ENCODE data around the gene TBCEL.
"Not testable (repeated sequence)": the region's sequence is repeated elsewhere in the genome, so short reads cannot be mapped to it uniquely, and the experiment has no call there.

Gene TBCEL

DNA sequence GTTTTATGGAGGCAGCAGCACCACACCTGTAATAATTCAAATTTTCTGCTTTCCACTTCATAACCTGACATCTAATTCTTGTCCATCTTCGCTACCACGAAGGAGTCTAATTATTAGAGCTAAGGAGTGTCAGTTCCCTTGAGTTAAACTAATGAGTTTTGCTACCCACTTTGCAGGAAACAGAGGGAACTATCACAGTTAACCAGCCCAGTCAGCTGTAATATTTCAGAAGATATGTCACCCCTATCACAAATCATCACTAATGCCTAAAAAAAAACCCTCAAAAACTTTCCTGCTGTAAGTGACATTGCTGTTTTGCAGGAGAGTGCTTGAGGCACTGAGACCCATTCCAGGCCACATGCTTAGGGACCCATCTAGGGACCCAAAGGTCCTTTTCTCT is 85.6 kb downstream of the TBCEL start:
- no peak for DNase-seq

DNA sequence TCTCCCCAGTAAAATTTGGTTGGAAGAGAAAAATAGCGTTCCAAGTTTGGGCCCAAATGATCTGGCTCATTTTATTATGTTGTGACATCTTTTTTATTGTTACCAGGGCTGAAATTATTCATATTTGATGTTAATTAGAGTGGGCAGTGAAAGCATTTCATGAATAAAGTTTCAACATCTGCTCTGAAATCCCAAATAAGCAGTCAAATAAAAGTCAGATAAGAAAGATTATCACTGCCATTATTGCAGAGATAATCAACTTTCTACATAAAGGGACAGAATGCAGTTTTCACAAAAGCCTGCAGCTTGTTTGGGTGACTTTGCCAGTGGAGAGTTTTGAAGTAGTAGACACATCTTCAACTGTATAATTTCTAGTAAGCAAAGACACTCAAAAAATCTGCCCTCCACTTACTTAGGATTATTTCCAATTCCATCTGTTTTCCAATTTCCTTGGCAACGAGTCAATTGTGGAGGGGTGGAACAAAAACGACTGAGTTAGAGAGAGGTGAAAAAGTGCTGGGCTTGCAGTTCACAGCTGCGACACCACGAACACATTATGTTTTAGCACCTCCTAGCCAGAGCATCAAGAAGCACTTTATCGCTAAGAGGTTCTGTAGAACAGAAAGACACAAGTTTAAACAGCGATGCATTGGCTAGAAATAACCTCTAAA is 86.1 kb downstream of the TBCEL start:
- no peak for DNase-seq

DNA sequence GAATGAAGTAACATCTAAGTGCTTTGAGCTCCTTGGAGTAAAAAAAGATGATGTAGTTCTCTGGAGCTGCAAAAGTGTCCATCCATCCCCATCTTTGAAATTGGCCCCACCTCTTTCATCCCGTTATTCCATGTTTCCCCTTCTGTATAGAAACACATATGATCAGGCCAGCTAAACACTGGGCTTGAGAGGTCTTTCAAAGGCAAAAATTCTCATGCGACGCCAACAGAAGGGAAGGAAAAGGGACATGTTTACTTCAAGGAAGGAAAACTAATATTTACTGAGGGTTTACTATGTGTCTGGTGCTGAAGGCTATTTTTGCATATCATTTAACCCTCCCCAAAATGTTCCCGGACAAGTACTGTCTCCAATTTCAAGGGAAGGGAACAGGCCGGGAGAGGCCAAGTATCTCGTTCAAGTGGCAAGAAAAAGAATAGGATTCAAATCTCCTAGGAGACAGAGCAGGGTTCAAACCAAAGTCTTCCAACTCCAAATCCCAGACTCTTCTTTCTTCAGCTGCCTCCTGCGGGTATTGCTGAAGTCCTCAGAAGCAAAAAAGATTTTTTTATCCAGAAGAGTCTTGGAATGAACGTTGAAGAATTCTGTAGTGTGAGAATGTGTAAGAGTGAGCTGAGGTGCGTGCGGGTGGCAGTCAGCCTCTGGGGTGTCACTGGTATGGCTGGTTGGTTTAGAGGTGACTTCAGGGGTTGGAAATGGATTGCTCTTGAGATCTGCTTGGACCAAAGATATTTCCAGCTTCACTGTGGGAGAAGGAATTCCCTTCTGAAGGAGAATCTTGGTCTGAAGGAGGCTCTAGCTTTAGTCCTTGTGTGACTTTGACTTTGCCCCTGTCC is 87.2 kb downstream of the TBCEL start:
- no peak for DNase-seq

DNA sequence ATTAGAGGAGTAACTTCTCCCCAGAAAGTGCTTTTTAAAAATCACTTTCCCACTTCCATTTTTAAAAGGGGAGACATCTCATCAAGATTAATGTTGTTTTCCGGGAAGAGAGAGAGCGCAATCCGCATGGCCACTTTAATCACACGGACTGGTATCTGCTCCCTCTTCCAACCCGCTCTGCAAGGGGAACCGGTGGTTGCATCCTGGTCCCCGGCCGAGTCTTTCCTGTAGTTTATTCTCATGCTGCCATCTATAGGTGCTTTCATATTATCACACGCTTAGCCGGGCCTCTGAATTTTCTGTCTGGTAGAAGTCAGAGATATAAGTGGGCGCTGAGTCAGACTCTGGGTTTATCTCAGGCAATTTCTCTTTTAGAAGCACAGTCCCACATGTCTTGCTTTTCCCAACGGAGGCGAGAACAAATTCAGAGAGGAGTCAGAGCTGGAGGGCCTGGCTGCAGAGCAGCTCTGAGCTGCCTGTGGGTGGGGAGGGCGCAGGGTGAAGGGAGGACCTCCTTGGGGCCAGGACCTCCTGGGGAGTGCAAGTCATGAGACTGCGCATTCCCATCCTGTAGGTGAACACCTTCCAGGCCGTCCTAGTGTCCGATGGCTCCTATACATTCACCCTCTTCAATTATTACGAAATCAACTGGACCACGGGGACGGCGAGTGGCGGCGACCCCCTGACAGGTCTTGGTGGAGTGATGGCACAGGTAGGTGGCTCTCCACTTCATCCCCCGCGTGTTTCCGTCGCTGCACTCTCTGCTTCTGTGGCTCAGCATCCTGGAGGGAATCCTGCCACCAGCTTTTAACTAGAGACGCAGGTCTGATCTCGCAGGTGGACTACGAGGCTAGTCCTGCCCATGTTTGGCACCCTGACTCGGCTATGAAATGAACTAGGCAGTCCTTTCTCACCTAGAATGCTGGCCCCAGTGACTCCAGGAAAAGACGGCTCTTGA is 88.9 kb downstream of the TBCEL start:
- peak; percentile 22 to 42 for DNase-seq

DNA sequence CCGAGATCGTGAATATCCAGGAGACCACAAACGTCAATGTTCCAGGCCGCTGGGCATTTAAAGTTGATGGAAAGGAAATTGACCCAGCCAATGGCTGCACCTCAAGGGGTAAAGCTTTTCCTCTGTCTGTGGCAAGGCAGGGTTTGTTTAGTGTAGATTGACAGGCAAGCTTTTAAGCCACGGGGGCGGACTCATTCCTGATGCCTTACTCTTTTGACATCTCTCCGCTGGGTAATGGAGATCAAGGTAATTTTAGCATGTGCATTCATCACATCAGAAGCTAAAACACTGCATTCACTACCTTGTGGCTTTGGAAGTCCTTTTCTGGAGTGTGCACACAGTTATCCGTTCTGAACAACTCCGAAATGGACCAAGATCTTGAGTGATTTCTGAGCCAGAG is 89.7 kb downstream of the TBCEL start:
- DNase-seq, result no peak

DNA sequence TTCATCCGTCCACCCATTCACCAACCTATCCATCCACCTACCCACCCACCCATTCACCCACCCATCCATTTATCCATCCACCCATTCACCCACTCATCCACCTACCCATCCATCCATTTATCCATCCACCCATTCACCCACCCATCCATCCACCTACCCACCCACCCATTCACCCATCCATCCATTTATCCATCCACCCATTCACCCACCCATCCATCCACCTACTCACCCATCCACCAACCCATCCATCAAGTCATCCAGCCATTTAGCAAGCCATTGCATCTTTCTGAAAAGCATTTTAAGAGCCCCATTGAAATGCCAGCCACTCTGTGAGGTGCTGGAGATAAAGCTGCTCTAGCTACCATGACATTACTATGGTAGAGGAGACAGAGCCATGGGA is 91.1 kb downstream of the TBCEL start:
- not testable (repeated sequence) for DNase-seq

DNA sequence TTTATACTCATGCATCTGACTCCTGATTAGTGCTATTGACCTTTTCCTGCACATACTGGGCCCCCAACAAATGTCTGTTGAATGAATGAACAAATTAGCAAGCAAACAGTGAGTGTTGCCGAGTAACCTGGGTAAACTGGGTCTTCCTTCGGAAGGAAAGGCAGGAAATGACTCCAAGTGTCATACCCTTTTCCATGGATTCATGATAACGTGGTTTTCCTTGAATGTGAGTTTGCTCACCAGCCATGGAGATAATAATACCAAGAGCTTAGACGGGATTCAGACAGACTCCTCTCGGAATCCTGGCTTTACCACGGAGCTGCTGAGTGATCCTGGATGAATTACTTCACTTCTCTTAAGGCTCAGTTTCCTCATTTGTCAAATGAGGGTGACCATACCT is 93.9 kb downstream of the TBCEL start:
- DNase-seq, result no peak

DNA sequence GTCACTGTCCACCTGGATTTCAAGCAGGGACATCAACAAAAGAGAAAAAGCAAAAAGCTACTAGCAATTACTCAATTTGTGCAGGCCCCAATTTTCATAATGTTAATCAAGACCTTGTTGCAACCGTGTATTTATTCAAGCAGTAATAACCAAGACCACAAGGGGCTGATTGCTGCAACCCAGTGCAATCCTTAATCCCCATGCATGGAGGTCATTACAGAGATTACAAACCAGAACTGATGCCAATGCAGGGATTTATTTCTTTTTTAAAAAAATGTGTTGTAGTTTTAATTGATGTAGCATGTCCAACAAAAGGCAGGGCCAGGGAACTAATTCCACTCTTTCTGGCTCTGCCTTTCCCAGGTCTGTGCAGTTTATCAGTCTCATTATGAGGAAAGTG is 95.5 kb downstream of the TBCEL start:
- no peak for DNase-seq

DNA sequence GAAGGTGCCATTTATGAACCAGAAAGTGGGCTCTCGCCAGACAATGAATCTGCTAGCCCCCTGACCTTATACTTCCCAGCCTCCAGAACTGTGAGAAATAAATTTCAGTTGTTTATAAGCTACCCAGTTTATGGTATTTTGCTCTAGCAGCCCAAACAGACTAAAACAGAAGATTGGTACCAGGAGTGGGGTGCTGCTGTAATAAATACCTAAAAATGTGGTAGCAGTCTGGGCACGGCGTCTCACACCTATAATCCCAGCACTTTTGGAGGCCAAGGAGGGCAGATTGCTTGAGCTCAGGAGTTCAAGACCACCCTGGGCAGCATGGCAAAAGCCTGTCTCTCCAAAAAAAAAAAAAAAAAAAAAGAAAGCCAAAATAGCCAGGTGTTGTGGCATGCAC is 98.4 kb downstream of the TBCEL start:
- DNase-seq, result no peak

DNA sequence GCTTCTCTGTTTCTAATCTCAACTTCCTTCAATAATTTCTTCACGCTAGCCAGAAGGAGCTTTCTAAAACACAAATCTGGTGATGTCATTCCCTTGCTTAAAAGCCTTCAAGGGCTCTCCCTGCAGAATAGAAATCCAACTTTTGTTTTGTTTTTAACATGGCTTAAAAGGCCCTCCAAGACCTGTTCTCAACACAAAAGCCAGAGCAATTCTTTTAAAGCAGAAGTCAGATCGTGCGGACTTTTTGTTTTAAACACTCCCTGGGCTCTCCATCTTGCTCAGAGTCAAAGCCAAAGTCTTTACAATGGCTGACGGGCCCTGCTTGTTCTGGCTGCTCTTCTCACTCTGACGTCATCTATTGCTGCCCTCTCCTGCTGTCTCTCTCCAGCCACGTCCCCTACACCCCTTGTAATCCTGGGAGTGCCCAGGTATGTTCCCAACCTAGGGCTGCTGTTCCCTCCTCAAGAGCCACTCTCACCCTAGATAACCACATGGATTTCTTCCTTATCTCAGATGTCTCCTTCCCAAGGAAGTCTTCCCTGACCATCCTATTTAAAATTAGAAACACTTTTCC is 99.7 kb downstream of the TBCEL start:
- no peak for DNase-seq

DNA sequence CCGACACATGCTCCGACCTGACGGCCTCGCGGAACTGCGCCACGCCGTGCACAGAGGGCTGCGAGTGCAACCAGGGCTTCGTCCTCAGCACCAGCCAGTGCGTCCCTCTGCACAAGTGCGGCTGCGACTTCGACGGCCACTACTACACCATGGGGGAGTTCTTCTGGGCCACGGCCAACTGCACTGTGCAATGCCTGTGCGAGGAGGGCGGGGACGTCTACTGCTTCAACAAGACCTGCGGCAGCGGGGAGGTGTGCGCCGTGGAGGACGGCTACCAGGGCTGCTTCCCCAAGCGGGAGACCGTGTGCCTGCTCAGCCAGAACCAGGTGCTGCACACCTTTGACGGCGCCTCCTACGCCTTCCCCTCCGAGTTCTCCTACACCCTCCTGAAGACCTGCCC is 103.9 kb downstream of the TBCEL start:
- DNase-seq, result no peak

DNA sequence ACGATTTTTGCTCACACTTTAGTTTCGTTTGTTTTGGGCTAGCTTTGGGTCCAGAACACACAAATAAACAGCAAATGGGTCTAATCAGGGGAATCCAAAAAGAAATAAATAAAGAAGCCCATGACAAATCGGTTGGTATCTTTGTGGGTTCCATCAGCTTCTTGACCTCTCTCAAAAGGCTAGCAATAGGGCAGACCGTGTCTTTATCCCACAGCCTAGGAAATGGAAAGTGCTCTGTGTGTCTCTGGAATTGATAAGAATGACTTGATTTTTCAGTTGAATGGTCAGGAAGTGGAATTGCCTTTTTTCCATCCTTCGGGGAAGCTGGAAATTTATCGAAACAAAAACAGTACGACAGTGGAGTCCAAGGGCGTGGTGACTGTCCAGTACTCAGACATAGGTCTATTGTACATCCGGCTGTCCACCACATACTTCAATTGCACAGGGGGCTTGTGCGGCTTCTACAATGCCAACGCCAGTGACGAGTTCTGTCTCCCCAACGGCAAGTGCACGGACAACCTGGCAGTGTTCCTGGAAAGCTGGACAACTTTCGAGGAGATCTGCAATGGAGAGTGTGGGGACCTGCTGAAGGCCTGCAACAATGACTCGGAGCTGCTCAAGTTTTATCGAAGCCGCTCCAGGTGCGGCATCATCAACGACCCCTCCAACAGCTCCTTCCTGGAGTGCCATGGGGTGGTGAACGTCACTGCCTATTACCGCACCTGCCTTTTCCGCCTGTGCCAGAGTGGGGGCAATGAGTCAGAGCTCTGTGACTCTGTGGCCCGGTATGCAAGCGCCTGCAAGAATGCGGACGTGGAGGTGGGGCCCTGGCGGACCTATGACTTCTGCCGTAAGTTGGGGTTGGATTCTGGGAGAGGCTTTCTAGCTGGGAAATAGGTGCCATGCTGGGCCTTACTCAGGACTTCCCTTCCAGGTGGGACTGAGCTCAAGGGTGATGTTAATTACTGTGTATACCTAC is 105.7 kb downstream of the TBCEL start:
- no peak for DNase-seq

DNA sequence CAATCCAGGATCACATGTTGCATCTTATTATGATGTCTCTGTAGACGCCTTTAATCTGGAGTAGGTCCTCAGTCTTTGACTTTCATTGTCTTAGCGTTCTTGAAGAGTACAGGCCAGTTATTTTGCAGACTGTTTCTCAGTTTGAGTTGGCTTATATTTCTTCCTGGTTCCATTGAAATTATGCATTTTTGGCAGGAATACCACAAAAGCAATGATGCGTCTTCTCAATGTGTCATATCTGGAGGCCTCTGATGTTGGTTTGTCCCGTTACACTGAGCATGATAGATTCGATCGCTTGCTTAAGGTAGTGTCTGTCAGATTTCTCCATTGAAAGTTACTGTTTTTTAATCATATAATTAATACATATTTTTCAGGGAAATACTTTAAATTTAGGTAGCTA is 107.8 kb downstream of the TBCEL start:
- DNase-seq, result no peak

DNA sequence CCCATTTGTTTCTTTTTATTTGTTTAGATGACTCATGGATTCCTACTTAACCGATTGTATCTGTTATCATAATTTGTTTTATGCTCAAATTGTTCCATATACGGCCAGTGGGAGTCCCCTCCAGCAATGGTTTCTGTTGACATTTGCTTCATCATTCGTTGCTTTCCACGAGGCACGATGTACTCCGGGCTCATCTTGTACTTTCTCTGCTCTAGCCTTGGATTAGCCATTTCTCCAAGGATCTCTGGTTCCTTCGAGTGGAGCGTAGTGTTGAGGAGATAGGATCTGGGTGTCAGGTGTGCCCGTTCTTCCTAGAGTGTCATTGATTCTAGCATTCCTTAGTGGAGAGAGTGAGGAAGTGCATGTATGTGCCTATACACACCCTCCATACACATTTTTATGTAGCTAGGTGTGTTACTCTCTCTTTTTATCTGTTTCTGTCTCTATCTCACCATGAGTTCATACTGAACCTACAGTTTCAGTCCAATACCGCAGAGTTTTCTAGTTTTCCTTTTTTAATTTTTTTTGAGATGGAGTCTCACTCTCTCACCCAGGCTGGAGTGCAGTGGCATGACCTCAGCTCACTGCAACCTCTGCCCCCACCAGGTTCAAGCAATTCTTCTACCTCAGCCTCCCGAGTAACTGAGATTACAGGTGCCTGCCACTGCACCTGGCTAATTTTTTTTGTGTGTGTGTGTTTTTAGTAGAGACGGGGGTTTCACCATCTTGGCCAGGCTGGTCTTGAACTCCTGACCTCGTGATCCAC is 108.5 kb downstream of the TBCEL start:
- no peak for DNase-seq

DNA sequence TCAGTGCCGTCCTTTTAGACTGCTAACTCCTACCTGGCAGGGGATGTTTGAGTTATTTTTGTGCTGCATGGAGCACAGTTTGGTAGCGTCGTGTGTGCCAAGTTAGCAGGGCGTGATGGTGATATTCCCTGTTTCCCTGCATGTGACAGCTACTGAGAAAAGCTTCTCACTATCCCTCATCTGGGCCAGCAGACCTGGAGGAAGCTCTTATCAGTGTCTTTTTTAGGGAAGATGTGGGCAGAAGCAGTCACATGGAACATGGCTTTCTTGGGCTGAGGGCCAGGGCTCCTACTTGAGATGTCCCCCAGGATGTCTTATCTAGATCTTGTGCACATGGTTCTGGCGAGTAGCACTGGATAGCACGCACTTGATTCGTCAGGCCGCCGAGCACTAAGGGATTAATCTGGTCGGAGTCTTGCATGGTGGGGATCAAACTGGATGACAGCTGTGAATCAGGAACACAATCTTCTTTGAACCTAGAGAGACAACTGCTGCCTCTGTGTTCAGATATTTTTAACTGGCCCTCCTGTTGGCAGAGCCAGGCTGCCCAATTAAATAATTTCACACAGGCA is 110.9 kb downstream of the TBCEL start:
- DNase-seq, result no peak

DNA sequence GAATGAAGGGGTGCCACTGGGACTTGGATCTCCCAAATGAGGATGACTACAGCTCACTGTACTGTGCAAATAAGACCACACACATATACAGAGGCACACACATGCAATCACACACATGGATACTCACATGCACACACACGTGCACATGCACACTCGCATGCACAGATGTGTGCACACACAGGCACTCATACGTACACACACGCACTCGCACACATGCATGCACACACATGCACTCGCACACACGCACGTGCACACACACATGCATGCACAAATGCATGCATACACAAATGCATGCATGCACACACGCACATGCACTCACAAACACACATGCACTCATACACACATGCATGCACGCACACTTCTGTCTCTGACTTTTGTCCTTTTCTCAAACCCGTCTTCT is 113.1 kb downstream of the TBCEL start:
- DNase-seq, result no peak

DNA sequence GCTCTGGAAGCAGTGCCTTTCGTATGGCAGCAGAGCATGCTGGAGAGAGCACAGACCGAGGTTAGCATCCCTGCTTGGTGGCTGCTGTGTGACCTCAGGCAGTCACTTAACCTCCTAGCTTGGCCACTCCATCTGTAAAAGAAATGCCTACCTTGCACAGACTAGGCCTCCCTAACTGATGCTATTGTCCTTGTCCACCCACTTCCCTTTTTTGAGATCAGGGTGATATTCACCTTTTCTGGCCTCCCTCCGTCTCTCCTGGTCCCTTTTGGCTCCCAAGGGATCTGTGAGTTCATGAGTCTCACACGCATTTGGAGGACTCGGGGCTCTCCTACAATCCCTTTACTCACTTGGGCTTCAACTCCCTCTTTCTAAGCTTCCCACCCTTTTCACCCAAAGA is 114.4 kb downstream of the TBCEL start:
- no peak for DNase-seq

DNA sequence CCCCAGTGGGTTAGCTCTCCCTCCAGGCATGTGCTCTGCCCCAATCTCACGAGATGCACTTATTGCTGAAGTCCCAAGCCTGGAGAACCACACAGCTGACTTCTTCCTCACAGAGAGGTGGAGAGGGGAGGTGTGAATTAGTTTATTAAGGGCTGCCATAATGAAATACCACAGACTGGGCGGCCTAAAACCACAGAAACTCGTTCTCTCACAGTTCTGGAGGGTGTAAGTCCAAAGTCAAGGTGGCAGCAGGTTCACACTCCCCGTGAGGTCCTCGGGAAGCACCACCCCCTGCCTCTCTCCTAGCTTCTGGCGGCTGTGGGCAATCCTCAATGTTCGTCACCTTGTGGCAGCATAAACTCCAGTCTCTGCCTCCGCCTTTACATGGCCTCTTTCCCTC is 116.5 kb downstream of the TBCEL start:
- DNase-seq, result no peak

All from activated CD4-positive, alpha-beta T cell treated with anti-CD3 and anti-CD28 coated beads, Interleukin-2, amount 50 U/mL, for 48 hours (primary cell).